ENCODE data around the gene LRRC4B. TPM values are rescaled to one million over a fixed set of nuclear protein-coding genes. Genes with fewer than 3 reads are reported as not detected.

LRRC4B gene
- total RNA-seq, 2 experiments from 2014 or later, result not detected

DNA sequence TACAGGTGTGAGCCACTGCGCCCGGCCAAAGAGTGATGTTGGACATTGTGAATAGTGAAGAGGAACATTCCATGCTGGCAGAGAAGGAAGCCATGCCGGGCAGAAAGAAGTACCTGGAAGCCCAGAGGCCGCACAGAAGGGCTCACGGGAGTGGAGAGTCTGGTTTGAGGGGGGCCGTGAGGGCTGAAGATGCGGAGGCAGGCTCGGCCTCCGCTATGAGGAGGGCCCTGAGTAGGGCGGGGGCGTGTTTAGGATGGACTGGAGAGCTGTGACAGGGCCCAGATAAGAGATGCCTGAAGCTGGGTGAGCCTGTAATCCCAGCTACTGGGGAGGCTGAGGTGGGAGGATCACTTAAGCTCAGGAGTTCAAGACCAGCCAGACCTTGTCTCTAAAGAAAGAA is 58.9 kb downstream of the LRRC4B start:
- H3K4me1 Mint-ChIP-seq, result peaks cover 18% of the 10 kb centered on the region
- no peak for ATAC-seq (ENCODE audit: low read depth)
- POLR2A ChIA-PET, result interaction anchor here (0.6 kb wide), 1 partner anchor 76 kb away, joined by 3 read pairs; no protein-coding TSS in a partner anchor
- H3K9me3 Mint-ChIP-seq, result no peaks in the 10 kb centered on the region
- DNase-seq, result no peak
- peaks cover 2% of the 10 kb centered on the region for H3K27me3 Mint-ChIP-seq
- peak overlapping the region; percentile 71 for H3K27ac Mint-ChIP-seq
- H3K4me3 Mint-ChIP-seq, result peak overlapping the region; percentile 33
- peaks cover 8% of the 10 kb centered on the region for H3K36me3 Mint-ChIP-seq

DNA sequence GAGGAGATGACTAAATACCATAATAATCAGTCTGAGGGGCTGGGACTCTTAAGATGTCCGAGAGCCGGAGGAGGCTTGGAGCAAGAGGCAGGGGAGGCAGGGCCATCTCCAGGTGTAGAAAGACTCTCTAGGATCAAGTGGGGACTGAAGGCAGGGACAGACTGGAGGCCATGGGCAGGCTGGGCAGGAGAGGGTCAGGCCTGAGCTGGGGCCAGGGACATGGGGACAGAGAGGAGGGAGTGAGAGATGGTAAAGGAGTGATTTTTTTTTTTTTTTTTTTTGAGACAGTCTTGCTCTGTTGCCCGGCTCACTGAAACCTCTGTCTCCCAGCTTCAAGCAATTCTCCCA is 59.4 kb downstream of the LRRC4B start:
- H3K36me3 Mint-ChIP-seq, result peaks cover 8% of the 10 kb centered on the region
- POLR2A ChIA-PET, result interaction anchor here (0.6 to 0.7 kb wide), 2 partner anchors 75 to 1062 kb away, joined by 3 read pairs; no protein-coding TSS in a partner anchor

DNA sequence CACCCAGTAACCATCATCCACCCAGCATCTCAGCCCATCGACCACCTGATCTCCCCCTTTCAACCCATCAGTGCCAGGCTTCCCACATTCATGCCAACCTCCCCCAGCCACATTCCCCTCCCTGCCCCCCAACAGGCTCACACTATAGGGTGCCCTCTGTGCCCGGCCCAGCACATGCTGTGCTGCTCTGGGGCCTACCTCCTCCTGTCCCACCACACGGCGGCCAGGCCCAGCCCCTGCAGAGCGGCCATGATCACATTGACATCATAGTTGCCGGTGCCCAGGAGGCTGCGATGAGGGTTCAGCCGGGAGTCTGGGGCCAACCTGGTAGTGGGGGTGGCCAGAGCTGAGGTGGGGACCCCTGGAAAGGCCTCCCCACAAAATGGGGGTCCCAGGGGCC is 60.9 kb downstream of the LRRC4B start:
- Mint-ChIP-seq H3K27me3 (no peaks in the 10 kb centered on the region), H3K36me3 (peaks cover 8% of the 10 kb centered on the region), H3K4me1 (peaks cover 17% of the 10 kb centered on the region), H3K9me3 (no peaks in the 10 kb centered on the region), H3K4me3 (no peak overlapping the region), H3K27ac (no peak overlapping the region)
- no peak for ATAC-seq (ENCODE audit: low read depth)
- no peak for DNase-seq
- POLR2A ChIA-PET, result no interaction called here

More for the DNA sequence above, 59.4 kb downstream of the LRRC4B start:
- Mint-ChIP-seq H3K4me1 (peaks cover 18% of the 10 kb centered on the region), H3K4me3 (peak overlapping the region; percentile 29), H3K27ac (peak overlapping the region; percentile 73), H3K27me3 (peaks cover 2% of the 10 kb centered on the region), H3K9me3 (no peaks in the 10 kb centered on the region)
- DNase-seq, result no peak
- no peak for ATAC-seq (ENCODE audit: low read depth)

DNA sequence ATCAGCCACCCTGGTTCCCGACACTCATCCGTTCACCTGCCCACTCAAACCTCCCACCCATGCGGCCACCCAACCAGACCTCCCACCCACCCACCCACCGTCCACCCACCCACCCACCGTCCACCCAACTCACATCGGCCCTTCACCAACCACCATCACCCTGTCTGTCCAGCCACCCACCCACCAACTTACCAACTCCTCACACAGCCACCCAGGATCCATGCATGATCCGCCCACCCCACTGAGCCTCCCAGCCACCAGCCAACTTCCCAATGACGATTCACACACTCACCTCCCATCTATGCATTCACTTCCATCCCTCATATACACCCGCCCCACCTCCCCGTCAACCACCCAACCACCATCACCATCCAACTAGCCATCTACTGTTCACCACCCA is 61.5 kb downstream of the LRRC4B start:
- H3K9me3 Mint-ChIP-seq, result no peaks in the 10 kb centered on the region
- H3K27ac Mint-ChIP-seq, result no peak overlapping the region
- no peak for ATAC-seq (ENCODE audit: low read depth)
- no peaks in the 10 kb centered on the region for H3K27me3 Mint-ChIP-seq
- no peak overlapping the region for H3K4me3 Mint-ChIP-seq
- peaks cover 15% of the 10 kb centered on the region for H3K4me1 Mint-ChIP-seq
- H3K36me3 Mint-ChIP-seq, result peaks cover 8% of the 10 kb centered on the region
- DNase-seq, result no peak
- POLR2A ChIA-PET, result no interaction called here

DNA sequence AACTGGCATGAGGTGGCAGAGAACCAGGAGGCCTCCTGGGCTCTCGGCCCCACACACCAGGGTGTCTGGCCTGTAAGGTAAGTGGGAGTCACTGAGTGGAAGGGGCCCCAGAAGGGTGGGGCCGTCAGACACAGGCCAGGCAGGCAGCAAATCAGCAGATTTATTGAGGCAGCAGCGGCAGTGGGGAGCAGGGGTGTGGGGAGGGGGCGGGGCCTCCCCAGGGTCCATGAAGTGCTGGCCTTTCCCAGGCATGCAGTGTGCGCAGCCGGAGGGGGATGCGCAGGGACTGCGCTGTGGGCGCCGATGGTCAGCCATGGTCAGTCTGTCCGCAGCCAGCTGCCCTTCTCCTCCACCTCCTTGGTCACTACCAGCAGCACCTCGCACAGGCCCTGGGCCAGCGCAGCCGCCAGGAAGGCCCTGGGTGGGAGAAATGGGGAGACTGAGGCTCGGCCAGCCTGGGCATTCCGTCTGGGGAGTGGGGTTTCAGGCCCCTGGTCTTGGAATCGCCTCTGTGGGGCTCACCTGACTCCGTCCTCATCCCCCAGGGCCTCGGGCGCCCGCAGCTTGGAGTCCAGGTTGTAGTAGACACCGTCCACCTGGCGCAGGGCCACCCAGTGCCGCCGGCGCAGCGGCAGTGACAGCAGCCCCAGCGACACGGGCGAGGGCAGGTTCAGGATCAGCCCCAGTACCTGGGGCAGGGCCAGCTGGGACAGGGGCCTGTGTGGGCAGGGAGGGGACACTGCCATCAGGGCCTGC is 62.2 kb downstream of the LRRC4B start:
- POLR2A ChIA-PET, result no interaction called here
- Mint-ChIP-seq H3K4me3 (no peak overlapping the region), H3K9me3 (no peaks in the 10 kb centered on the region), H3K36me3 (peaks cover 8% of the 10 kb centered on the region), H3K4me1 (peaks cover 12% of the 10 kb centered on the region), H3K27ac (no peak overlapping the region), H3K27me3 (no peaks in the 10 kb centered on the region)
- ATAC-seq (ENCODE audit: low read depth) (no peak), DNase-seq (no peak)

DNA sequence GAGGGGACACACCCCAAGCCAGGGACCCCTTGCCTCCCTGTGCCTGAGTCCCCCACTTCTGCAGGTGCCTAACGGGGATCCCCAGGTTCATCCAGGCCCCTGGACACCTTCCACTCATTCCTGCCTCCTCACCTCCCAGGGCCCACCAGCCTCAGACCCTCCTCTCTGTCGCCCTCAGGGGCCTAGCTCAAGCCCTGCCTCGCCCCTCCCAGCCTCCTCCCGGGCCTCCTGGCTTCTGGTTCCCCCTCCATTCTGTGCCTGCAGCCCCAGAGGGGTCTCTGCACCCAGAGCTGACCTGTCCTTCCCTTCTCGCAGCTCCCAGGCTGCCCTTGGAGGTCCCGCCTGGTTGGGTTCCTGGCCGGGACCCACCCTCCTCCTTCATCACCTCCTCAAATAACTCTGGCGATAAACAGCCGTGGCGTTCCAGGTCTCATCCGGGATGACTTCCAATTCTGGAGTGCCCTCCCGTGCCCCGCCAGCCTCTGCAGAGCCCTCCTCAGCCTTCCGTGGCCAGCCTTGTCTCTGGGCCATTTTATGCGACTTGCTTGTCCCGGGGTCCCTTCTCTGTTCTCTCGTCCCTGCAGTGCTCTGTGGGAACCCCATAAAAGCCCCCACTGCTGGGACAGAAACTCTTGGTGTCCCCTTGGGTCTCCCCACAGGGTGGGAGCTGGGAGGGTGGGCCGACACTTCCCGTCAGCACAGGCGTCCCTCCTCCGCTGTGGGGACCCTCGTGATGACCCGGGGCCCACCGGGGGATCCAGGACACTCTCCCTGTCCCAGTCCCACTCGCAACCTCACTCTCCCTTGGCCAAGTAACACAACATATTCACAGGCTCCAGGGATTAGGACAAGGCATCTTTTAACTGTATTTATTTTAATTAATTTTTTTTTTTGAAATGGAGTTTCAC is 66.4 kb downstream of the LRRC4B start:
- POLR2A ChIA-PET, result interaction anchor here (1.4 kb wide), 1 partner anchor 9 kb away, joined by 3 read pairs; the partner anchor contains the start of gene JOSD2

DNA sequence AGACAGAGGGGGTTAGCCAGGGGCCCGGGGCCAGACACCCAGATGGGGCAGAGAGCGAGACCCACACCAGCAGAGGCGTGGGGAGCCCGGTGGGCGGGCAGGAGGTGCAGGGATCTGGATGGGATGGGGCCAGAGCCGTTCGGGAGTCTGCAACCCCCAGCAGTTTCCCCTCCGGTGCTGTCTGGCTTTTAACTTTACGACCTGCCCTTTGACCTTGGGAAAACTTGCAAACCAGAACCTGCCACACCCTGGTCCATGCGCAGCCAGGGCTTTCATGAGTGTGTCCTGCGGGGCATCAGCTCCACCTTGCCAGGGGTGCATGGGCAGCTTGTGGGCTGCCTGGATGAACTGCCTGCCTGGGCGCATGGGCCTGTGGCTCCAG is 67.1 kb downstream of the LRRC4B start:
- ATAC-seq (ENCODE audit: low read depth), result no peak
- Mint-ChIP-seq H3K27me3 (no peaks in the 10 kb centered on the region), H3K9me3 (no peaks in the 10 kb centered on the region), H3K36me3 (no peaks in the 10 kb centered on the region), H3K4me3 (no peak overlapping the region), H3K27ac (no peak overlapping the region), H3K4me1 (no peaks in the 10 kb centered on the region)
- DNase-seq, result no peak
- POLR2A ChIA-PET, result interaction anchor here (1.4 kb wide), 1 partner anchor 10 kb away, joined by 3 read pairs; the partner anchor contains the start of gene JOSD2

More for the DNA sequence above, 66.4 kb downstream of the LRRC4B start:
- no peaks in the 10 kb centered on the region for H3K27me3 Mint-ChIP-seq
- H3K27ac Mint-ChIP-seq, result no peak overlapping the region
- H3K4me1 Mint-ChIP-seq, result no peaks in the 10 kb centered on the region
- ATAC-seq (ENCODE audit: low read depth) (no peak), DNase-seq (no peak)
- no peaks in the 10 kb centered on the region for H3K9me3 Mint-ChIP-seq
- H3K36me3 Mint-ChIP-seq, result peaks cover 1% of the 10 kb centered on the region
- no peak overlapping the region for H3K4me3 Mint-ChIP-seq

DNA sequence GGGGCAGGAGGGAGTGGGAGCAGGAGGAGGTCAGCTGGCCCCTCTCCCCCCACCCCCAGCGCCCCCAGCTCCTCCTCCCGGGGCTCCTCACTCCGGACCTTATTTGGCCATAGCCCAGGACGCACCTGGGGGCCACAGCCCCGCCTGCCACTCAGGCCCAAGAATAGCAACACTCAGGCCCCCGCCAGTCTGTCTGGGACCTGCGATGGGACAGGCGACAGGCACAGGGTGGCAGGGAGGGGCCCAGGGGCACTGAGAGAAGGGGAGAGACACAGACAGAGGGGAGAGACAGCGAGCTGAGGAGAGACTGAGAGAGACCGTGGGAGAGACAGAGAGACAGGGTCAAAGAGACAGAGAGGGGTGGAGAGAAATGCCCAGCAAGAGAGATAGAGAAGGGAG is 67.5 kb downstream of the LRRC4B start:
- Mint-ChIP-seq H3K4me3 (no peak overlapping the region), H3K27me3 (no peaks in the 10 kb centered on the region), H3K9me3 (no peaks in the 10 kb centered on the region), H3K27ac (no peak overlapping the region), H3K4me1 (no peaks in the 10 kb centered on the region), H3K36me3 (no peaks in the 10 kb centered on the region)
- POLR2A ChIA-PET, result interaction anchor here (1.4 kb wide), 1 partner anchor 10 kb away, joined by 3 read pairs; the partner anchor contains the start of gene JOSD2
- ATAC-seq (ENCODE audit: low read depth) (no peak), DNase-seq (no peak)

DNA sequence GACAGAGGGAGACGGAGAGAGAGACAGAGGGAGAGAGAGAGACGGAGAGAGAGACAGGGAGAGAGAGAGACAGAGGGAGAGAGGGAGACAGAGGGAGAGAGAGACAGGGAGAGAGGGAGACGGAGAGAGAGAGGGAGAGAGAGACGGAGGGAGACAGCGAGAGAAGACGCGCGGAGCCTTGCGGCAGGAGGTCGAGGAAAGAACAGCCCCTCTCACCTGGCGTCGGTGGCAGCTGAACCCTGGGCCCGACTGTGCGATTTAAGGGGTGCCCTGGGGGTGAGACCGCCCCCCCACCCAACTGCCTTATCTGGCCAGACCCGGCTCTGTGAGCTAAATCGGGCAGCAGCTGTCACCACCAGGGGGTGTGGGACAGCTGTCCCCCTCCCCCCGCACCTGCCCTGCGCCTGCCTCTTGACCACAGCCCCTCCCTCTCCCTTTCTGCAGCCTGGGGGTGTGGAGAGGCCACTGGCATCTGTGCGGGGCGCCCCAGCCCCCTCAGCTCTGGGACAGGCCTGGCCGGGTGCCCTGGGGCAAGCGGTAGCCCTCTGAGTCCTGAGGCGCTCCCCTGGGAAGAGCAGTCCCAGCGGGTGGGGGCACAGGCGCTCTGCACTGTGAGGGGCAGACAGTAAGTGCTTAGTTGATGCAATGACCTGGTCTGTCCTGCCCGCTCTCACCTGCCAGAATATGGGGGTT is 68.0 kb downstream of the LRRC4B start:
- no peak for DNase-seq
- H3K9me3 Mint-ChIP-seq, result no peaks in the 10 kb centered on the region
- peak; percentile 40 for ATAC-seq (ENCODE audit: low read depth)
- no peaks in the 10 kb centered on the region for H3K36me3 Mint-ChIP-seq
- POLR2A ChIA-PET, result interaction anchor here (1.4 kb wide), 1 partner anchor 11 kb away, joined by 3 read pairs; the partner anchor contains the start of gene JOSD2
- H3K27me3 Mint-ChIP-seq, result no peaks in the 10 kb centered on the region
- H3K27ac Mint-ChIP-seq, result no peak overlapping the region
- no peak overlapping the region for H3K4me3 Mint-ChIP-seq
- H3K4me1 Mint-ChIP-seq, result no peaks in the 10 kb centered on the region

DNA sequence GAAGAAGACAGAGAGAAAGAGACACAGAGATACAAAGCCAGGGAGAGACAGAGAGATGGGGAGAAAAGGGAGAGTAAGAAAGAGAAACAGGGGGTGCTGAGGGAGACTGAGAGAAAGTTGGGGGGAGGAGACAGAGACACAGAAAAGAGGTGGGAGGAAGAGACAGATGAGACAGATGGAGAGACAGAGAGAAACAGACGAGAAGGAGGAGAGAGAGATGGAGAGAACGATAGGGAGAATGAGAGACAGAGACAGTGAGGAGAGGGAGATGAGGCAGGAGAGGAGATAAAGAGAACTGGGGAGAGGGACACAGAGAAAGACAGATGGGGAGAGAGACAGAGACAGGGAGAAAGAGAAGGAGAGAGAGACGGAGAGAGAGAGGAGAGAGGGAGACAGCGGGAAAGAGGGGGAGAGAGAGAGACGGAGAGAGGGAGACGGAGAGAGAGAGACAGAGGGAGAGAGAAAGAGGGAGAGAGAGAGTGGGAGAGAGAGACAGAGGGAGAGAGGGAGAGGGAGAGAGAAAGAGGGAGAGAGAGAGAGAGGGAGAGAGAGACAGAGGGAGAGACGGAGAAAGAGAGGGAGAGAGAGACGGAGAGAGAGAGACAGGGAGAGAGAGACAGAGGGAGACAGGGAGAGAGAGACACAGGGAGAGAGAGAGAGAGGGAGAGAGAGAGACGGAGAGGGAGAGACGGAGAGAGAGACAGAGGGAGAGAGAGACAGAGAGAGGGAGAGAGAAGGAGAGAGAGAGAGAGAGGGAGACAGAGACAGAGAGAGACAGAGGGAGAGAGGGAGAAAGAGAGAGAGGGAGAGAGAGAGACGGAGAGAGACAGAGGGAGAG is 69.8 kb downstream of the LRRC4B start:
- POLR2A ChIA-PET, result no interaction called here
- Mint-ChIP-seq H3K27me3 (no peaks in the 10 kb centered on the region), H3K36me3 (no peaks in the 10 kb centered on the region), H3K4me3 (no peak overlapping the region), H3K27ac (no peak overlapping the region), H3K9me3 (no peaks in the 10 kb centered on the region), H3K4me1 (no peaks in the 10 kb centered on the region)
- DNase-seq (no peak), ATAC-seq (ENCODE audit: low read depth) (no peak)

DNA sequence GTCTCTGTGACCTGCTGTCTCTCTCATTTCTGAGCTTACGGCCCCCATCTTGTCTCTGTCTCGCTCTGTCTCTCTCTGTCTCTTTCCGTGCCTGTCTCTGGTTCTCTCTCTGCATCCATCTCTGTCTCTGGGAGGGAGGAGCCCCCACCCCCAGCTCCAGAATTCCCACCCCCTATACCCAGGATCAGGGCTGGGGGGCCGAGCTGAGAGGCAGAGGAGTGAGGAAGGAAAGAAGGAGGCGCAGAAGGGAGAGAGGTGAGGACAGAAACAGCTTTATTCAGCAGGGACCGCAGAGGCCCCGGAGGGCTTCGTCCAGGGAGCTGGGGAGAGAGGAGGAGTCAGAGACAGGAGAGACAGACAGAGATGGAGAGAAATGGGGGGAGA is 71.2 kb downstream of the LRRC4B start:
- H3K4me3 Mint-ChIP-seq, result no peak overlapping the region
- no peaks in the 10 kb centered on the region for H3K36me3 Mint-ChIP-seq
- POLR2A ChIA-PET, result no interaction called here
- no peaks in the 10 kb centered on the region for H3K9me3 Mint-ChIP-seq
- peaks cover 5% of the 10 kb centered on the region for H3K4me1 Mint-ChIP-seq
- no peak overlapping the region for H3K27ac Mint-ChIP-seq
- H3K27me3 Mint-ChIP-seq, result peaks cover under 1% of the 10 kb centered on the region
- no peak for DNase-seq
- no peak for ATAC-seq (ENCODE audit: low read depth)

DNA sequence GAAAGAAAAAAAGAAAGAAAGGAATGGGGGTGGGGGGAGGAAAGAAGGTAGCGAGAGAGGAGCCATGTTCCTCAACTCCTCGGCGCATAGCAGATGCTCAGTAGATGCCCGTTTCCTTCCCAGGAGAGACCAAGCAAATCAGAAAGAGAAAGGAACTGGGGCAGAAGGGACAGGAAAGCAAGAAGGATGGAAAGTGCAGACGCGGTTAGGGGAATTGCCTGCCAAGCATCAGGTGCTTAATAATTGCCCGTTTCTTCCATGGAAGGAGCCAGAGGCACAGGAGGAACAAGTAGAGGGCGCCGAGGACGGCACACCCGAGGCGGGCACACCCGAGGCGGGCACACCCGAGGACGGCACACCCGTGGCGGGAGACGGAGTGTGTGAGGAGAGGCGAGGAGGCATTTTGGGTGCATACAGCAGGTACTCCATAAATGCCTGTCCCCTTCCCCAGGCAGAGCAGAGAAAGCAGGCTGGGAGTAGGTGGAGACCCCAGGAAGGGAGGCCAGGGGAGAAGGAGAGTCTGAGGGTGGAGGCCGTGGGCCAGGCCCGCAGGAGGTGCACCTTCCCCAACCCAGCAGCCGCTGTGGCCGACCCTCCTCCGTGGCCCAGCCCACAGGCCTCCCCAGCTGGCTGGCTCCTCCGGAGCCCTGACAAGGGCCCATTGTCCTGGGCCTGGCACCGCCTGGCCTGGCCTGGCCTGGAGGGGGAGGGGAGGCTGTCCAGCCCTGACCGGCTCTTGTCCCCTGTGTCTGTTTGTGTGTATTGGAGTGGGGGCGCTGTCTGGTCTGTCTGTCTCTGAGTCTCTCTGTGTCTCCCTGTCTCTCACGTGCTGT is 71.8 kb downstream of the LRRC4B start:
- no peak for DNase-seq
- Mint-ChIP-seq H3K27me3 (peaks cover 5% of the 10 kb centered on the region), H3K4me1 (peaks cover 11% of the 10 kb centered on the region), H3K4me3 (no peak overlapping the region), H3K9me3 (no peaks in the 10 kb centered on the region), H3K36me3 (no peaks in the 10 kb centered on the region), H3K27ac (no peak overlapping the region)
- ATAC-seq (ENCODE audit: low read depth), result no peak
- POLR2A ChIA-PET, result no interaction called here

Measured in activated naive CD8-positive, alpha-beta T cell treated with anti-CD3 and anti-CD28 coated beads, Interleukin-2, amount 10 ng/mL, durations not matched to agents 7 days and 5 days (primary cell).